Right atrium auricular region (tissue), 2 donors: ENCODE data around the gene DAPK1. TPM values are rescaled to one million over a fixed set of nuclear protein-coding genes. Genes with fewer than 3 reads are reported as not detected.

Experiments
- DNase-seq: peaks from one replicate; pipeline ENCODE4 v3.0.0-alpha.2; 2019; ENCODE audit warnings: low spot score
- H3K27ac ChIP-seq, 2 donors: fragments of 200-600 bp; sonication (generic); 1 replicate in 1 of 2; 2 replicates in 1 of 2; pipeline ENCODE4 v1.5.1; 2016 to 2019
- H3K27me3 ChIP-seq, 2 donors: fragments of 200-600 bp; sonication (generic); one replicate each; pipeline versions ENCODE4 v1.5.1 to v1.6.0; 2017 to 2019
- H3K36me3 ChIP-seq: fragments of 200-600 bp; sonication (generic); one replicate; pipeline ENCODE4 v1.5.1; 2016
- H3K4me1 ChIP-seq, 2 donors: fragments of 200-600 bp; sonication (generic); one replicate each; pipeline versions ENCODE4 v1.5.1 to v1.6.0; 2017 to 2019
- H3K4me3 ChIP-seq, 2 donors: fragments of 200-600 bp; sonication (generic); 1 replicate in 1 of 2; 2 replicates in 1 of 2; pipeline ENCODE4 v1.5.1; 2017 to 2019; ENCODE audit warnings: mild to moderate bottlenecking in 1 of 2, moderate library complexity in 1 of 2
- H3K9me3 ChIP-seq, 2 donors: fragments of 200-600 bp; sonication (generic); one replicate each; pipeline ENCODE4 v1.5.1; 2019
- total RNA-seq, 2 donors: library from RNA; depleted of rRNA; stranded (reverse); fragments of >200 nt; gene quantifications; one replicate each; pipeline ENCODE4 v1.1.0, GENCODE V29; 2016
- TF ChIP-seq, protein P1 (sequence below), 2 donors: fragments of 200-600 bp; sonication (generic); IDR thresholded peaks; one replicate each; pipeline ENCODE4 v1.5.1; 2019; ENCODE audit warnings: antibody characterized with exemption in 2 of 2

Gene DAPK1
- total RNA-seq, 2 donors from 2014 or later, result 10.1 to 23.0 TPM

DNA sequence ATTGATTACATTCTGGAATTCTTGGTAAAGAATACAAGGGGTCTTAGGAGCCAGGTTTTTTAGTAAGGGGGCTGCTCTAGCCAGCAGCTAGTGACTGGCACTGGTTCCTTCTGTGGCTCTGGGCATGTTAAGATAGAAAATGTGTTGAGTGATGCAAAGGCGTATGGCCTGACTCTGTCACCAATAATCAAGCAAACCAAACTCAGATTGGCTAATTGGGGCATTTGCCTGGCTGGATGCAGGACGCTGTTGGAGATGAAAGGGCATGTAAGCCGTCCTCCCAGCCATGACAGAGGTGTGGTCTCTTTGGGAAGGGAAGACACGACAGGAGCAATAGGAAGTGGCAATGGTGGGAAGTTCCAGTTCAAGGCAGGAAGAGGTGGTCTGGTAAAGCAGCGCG lies 140.6 kb downstream of the DAPK1 start:
- Histone ChIP-seq H3K27ac (no peak overlapping the region), H3K36me3 (no peaks in the 10 kb centered on the region), H3K4me1 (peaks cover 0 to 10% of the 10 kb centered on the region in 2 donors), H3K27me3 (no peaks in the 10 kb centered on the region), H3K9me3 (no peaks in the 10 kb centered on the region), H3K4me3 (no peak overlapping the region)
- no peak for DNase-seq
- TF ChIP-seq, protein P1, sequence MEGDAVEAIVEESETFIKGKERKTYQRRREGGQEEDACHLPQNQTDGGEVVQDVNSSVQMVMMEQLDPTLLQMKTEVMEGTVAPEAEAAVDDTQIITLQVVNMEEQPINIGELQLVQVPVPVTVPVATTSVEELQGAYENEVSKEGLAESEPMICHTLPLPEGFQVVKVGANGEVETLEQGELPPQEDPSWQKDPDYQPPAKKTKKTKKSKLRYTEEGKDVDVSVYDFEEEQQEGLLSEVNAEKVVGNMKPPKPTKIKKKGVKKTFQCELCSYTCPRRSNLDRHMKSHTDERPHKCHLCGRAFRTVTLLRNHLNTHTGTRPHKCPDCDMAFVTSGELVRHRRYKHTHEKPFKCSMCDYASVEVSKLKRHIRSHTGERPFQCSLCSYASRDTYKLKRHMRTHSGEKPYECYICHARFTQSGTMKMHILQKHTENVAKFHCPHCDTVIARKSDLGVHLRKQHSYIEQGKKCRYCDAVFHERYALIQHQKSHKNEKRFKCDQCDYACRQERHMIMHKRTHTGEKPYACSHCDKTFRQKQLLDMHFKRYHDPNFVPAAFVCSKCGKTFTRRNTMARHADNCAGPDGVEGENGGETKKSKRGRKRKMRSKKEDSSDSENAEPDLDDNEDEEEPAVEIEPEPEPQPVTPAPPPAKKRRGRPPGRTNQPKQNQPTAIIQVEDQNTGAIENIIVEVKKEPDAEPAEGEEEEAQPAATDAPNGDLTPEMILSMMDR (IDR thresholded peaks at IDR 0.05), result no peak

DNA sequence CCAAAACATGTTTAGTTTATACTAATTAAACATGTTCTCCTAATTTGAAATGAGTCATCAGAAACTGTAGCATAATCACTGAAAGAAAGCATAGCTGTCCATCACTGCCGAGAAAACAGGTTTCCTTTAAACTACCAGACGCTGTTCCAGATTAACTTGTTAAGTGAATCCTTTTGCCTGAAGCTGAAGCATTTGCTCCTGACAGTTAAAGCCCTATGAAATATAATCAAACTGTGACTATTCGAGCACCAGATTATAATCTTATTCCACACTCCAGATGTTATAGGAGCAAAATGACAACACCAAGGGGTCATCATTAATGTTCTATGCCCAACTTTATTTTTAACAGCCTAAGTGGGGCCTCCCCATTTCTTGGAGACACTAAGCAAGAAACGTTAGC lies 142.3 kb downstream of the DAPK1 start:
- Histone ChIP-seq H3K4me3 (no peak overlapping the region), H3K4me1 (peaks cover 0 to 14% of the 10 kb centered on the region in 2 donors), H3K9me3 (no peaks in the 10 kb centered on the region), H3K27me3 (no peaks in the 10 kb centered on the region), H3K36me3 (no peaks in the 10 kb centered on the region), H3K27ac (no peak overlapping the region)
- DNase-seq, result no peak
- TF ChIP-seq, protein P1 (IDR thresholded peaks at IDR 0.05), result no peak

- Histone ChIP-seq H3K9me3 (no peaks in the 10 kb centered on the region), H3K36me3 (no peaks in the 10 kb centered on the region), H3K4me1 (peaks cover 0 to 14% of the 10 kb centered on the region in 2 donors), H3K27ac (no peak overlapping the region), H3K4me3 (no peak overlapping the region), H3K27me3 (no peaks in the 10 kb centered on the region)
- TF ChIP-seq, protein P1 (IDR thresholded peaks at IDR 0.05), result no peak
- no peak for DNase-seq
Observed at GRCh38 chr9:87640385-87640795, 142.7 kb downstream of the DAPK1 start.

- Histone ChIP-seq H3K9me3 (no peaks in the 10 kb centered on the region), H3K27ac (no peak overlapping the region), H3K4me1 (peaks cover 0 to 14% of the 10 kb centered on the region in 2 donors), H3K36me3 (no peaks in the 10 kb centered on the region), H3K27me3 (no peaks in the 10 kb centered on the region), H3K4me3 (no peak overlapping the region)
- DNase-seq, result no peak
- TF ChIP-seq, protein P1 (IDR thresholded peaks at IDR 0.05), result no peak
Observed at GRCh38 chr9:87641067-87641466, 143.4 kb downstream of the DAPK1 start.

- DNase-seq, result no peak
- Histone ChIP-seq H3K27me3 (no peaks in the 10 kb centered on the region), H3K4me3 (no peak overlapping the region), H3K4me1 (peaks cover 0 to 14% of the 10 kb centered on the region in 2 donors), H3K36me3 (no peaks in the 10 kb centered on the region), H3K9me3 (no peaks in the 10 kb centered on the region), H3K27ac (no peak overlapping the region)
- TF ChIP-seq, protein P1 (IDR thresholded peaks at IDR 0.05), result no peak
Observed at GRCh38 chr9:87642330-87643106, 144.9 kb downstream of the DAPK1 start.
